ENCODE measurements around the gene MALRD1.

DNA sequence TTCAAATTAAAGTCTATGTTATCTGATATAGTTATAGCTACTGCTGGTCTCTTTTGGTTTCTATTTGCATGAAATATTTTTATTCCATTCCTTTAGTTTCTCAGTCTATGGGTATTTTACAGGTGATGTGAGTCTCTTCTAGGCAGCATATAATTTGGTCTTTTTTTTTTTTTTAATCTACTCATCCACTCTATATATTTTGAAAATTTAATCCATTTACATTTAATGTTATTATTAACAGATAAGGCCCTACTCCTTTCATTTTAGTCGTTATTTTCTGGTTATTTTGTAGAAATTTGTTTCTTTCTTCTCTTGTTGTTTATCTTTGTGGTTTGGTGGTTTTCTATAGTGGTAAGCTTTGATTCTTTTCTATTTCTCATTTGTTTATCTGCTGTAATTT lies 58.8 kb downstream of the MALRD1 start:
- TF ChIP-seq POLR2AphosphoS5 (IDR thresholded peaks at IDR 0.05; ENCODE audit: low read depth, low read length) = no peak
- TF ChIP-seq SPI1 (IDR thresholded peaks at IDR 0.05; ENCODE audit: low read depth, low read length) = no peak
- TF ChIP-seq TAF1 (IDR thresholded peaks at IDR 0.05; ENCODE audit: low read depth, low read length) = no peak
- no peak for TF ChIP-seq POLR2A (IDR thresholded peaks at IDR 0.05; ENCODE audit: low read depth, low read length)
- TF ChIP-seq PAX5 (IDR thresholded peaks at IDR 0.05; ENCODE audit: insufficient read depth, low read length, severe bottlenecking) = no peak
- TF ChIP-seq POU2F2 (IDR thresholded peaks at IDR 0.05; ENCODE audit: low read depth, low read length) = no peak

Measured in GM12891 (cell line).